HFF-Myc (cell line): ENCODE data around the gene PRKAG2.

Source experiments
- DNase-seq: peaks from one replicate; pipeline ENCODE4 v3.0.0-alpha.2; 2011; ENCODE audit warnings: low read depth; ENCODE audit errors: extremely low read depth
- H3K4me3 ChIP-seq: replicated peaks from 2 replicates; pipeline ENCODE4 v1.5.1; 2011; ENCODE audit warnings: low read depth, mild to moderate bottlenecking, control low read depth, low read length
- TF ChIP-seq, protein P1 (sequence below): IDR thresholded peaks from 2 replicates; pipeline ENCODE4 v1.5.1; 2012; ENCODE audit warnings: mild to moderate bottlenecking, low read depth, low read length, control low read depth; ENCODE audit errors: missing control alignments

The PRKAG2 gene

DNA sequence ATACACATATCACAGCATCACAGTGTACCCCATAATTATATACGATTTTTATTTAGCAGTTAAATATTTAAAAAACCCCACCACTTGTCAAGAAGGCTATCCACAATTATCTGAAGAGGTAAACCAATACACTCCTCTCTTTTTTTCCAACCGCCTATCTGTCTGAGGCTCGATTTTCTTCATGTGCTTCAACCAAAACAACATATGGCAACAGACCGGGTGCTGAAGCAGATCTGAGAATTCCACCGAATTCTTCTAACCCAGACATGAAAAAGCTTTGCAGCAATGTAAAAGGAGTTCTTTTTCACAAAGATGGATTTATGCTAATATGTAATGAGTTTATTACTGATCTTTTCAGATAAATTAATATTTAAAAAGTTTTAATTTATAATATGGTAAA, 224.8 kb downstream of the PRKAG2 start:
- TF ChIP-seq, protein P1, sequence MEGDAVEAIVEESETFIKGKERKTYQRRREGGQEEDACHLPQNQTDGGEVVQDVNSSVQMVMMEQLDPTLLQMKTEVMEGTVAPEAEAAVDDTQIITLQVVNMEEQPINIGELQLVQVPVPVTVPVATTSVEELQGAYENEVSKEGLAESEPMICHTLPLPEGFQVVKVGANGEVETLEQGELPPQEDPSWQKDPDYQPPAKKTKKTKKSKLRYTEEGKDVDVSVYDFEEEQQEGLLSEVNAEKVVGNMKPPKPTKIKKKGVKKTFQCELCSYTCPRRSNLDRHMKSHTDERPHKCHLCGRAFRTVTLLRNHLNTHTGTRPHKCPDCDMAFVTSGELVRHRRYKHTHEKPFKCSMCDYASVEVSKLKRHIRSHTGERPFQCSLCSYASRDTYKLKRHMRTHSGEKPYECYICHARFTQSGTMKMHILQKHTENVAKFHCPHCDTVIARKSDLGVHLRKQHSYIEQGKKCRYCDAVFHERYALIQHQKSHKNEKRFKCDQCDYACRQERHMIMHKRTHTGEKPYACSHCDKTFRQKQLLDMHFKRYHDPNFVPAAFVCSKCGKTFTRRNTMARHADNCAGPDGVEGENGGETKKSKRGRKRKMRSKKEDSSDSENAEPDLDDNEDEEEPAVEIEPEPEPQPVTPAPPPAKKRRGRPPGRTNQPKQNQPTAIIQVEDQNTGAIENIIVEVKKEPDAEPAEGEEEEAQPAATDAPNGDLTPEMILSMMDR = no peak
- no peak overlapping the region for H3K4me3 ChIP-seq
- DNase-seq = no peak

DNA sequence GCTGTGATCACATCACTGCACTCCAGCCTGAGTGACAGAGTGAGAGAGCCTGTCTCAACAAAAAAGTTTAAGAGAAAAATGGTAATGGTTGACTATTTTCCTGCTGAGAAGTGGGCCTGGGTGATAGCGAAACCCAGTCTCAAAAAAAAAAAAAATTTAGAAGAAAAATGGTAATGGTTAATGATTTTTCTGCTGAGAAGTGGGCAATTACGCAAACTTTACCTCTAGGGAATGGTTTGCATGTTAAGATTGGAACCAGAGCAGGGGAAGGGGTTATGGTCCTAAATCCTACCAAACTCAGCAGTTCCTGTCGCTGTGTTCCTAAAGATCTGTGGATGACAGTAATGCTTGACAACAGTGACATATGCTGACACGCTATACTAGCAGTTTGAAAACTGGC, 226.8 kb downstream of the PRKAG2 start:
- TF ChIP-seq, protein P1 = no peak
- DNase-seq = no peak
- no peak overlapping the region for H3K4me3 ChIP-seq

DNA sequence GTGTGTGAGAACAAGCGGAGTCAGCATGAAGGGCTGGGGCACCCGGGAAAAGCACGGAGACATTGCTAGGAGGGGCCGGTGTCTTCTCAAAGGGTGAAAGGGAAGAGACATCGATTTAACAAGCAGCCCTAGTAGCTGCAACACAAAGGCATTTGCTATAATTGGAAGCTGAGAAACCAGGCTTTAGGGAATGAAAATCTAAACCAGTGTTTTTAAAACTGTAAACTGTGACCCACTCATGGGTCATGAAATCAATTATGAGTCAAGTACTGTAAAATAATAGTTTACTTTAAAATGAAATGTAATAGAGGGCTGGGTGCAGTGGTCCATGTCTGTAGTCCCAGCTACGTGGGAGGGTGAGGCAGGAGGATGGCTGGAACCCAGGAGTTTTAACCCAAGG, 228.5 kb downstream of the PRKAG2 start:
- TF ChIP-seq, protein P1 = no peak
- DNase-seq = no peak
- no peak overlapping the region for H3K4me3 ChIP-seq

DNA sequence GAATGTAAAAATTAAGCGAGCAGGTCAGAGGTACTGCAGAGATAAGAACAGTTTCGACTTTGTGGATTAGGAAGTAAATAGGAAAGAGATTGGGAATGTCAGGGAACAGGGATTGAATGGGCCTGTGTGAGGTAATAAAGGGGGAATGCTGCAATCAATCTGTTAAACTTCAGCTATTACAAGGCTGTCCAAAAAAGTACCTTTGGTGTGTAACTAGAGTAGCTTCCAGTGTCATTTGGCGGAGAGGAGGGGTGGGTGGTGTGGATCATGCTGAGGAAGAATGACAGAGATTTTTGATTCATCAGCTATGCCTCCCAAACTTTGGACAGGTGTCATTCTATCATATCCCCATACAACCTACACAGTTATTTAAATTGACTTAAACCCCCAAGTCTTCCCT, 229.0 kb downstream of the PRKAG2 start:
- no peak overlapping the region for H3K4me3 ChIP-seq
- TF ChIP-seq, protein P1 = no peak
- no peak for DNase-seq

DNA sequence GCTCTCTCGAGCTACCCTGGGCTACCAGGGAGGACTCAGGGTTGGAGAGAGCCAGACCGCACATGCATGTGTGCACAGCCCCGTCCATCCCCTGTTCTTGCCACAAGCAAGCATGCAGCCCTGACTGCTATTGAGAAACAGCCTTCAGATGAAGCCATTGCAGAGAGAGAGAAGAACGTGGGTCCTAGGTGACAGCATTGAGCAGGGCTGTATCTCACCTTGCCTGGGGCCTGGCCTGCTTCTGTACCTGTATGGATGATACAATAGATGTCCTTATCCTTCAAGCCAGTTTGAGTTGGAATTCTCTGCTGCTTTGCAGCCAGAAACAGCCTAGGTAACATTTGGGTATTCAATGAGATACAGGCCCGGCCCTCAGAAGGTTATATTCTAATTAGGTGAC, 229.9 kb downstream of the PRKAG2 start:
- TF ChIP-seq, protein P1 = no peak
- H3K4me3 ChIP-seq = no peak overlapping the region
- no peak for DNase-seq

DNA sequence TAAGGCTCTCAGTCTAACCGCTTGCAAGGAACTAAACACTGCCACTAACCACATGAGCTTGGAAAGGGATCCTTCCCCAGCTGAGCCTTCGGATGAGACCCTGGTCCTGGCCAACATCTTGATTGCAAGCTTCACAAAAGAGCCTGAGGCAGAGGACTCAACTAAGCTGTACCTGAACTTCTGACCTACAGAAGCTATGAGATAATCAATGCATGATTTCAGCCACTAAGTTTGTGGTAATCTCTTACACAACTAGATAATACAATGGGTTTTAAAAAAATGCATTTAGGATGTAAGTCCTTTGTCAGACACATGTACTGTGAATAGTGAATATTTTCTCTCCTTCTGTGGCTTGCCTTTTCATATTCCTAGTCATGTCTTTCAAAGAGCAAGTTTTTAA, 231.6 kb downstream of the PRKAG2 start:
- DNase-seq = no peak
- TF ChIP-seq, protein P1 = no peak
- no peak overlapping the region for H3K4me3 ChIP-seq

DNA sequence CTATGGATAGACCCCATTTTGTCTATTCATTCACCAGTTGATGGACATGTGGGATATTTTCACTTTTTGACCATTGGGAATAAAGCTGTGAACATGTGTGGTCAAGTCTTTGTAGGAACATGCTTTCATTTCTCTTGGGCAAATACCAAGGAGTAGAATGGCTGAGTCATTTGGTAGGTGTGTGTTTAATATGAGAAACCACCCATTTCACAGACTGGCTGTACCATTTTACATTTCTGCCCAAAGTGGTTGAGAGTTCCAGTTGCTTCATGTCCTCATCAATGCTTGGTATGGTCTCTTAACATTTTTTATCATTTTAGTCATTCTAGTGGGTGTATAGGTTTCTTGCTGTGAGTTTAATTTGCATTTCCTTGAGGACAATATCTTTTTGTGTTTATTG, 232.4 kb downstream of the PRKAG2 start:
- TF ChIP-seq, protein P1 = no peak
- no peak for DNase-seq
- H3K4me3 ChIP-seq = no peak overlapping the region
